SU-DHL-6 (cell line): ENCODE data around the gene CD151.

Experiments used
- H2AFZ ChIP-seq: fragments of 200-600 bp; sonication (generic); 2 replicates; pipeline ENCODE4 v1.6.1; 2014; ENCODE audit warnings: low read depth, mild to moderate bottlenecking, moderate library complexity, mixed read lengths, antibody characterized with exemption, low read length; ENCODE audit not compliant: severe bottlenecking
- H3F3A ChIP-seq: fragments of 200-600 bp; shearing (Covaris generic); 2 replicates; pipeline ENCODE4 v1.6.0; 2016; ENCODE audit warnings: antibody characterized with exemption, mild to moderate bottlenecking; ENCODE audit not compliant: insufficient read depth
- H3K27ac ChIP-seq: fragments of 200-600 bp; sonication (generic); 2 replicates; pipeline ENCODE4 v1.5.1; 2016; ENCODE audit warnings: low read depth, mild to moderate bottlenecking, low read length, moderate library complexity, mixed read lengths
- H3K27me3 ChIP-seq: fragments of 200-600 bp; sonication (generic), shearing (Covaris generic); 2 replicates; pipeline ENCODE4 v1.6.0; 2014; ENCODE audit warnings: mild to moderate bottlenecking, low read length
- H3K36me3 ChIP-seq: fragments of 200-600 bp; sonication (generic); 2 replicates; pipeline ENCODE4 v1.6.1; 2014; ENCODE audit warnings: mild to moderate bottlenecking, low read length, mixed read lengths
- H3K4me2 ChIP-seq: fragments of 300-600, 200-600 bp; shearing (Covaris generic), sonication (generic); 2 replicates; pipeline ENCODE4 v1.6.0; 2014; ENCODE audit warnings: low read length, low read depth, mild to moderate bottlenecking; ENCODE audit not compliant: poor library complexity, severe bottlenecking
- H3K4me3 ChIP-seq: fragments of 200-600 bp; sonication (generic); 2 replicates; pipeline ENCODE4 v1.5.1; 2014; ENCODE audit warnings: antibody characterized with exemption, low read length, mild to moderate bottlenecking, mixed read lengths; ENCODE audit not compliant: insufficient read depth, poor library complexity, severe bottlenecking
- H3K79me2 ChIP-seq: fragments of 200-600 bp; sonication (generic); 2 replicates; pipeline ENCODE4 v1.6.1; 2014; ENCODE audit warnings: mild to moderate bottlenecking, low read length, moderate library complexity; ENCODE audit not compliant: insufficient read depth
- H3K9ac ChIP-seq: fragments of 200-600 bp; sonication (generic); 2 replicates; pipeline ENCODE4 v1.7.0; 2014; ENCODE audit warnings: mild to moderate bottlenecking, low read length
- H3K9me2 ChIP-seq: fragments of 200-600 bp; sonication (generic); replicated peaks from 2 replicates; pipeline ENCODE4 v1.6.1; 2014; ENCODE audit warnings: low read length; ENCODE audit not compliant: insufficient read depth
- H3K9me3 ChIP-seq: fragments of 200-600 bp; sonication (generic); 2 replicates; pipeline ENCODE4 v1.6.1; 2014; ENCODE audit warnings: low read length, mixed read lengths; ENCODE audit not compliant: insufficient read depth
- H4K20me1 ChIP-seq: fragments of 200-600 bp; sonication (generic); 2 replicates; pipeline ENCODE4 v1.6.1; 2014; ENCODE audit warnings: low read depth, mild to moderate bottlenecking, antibody characterized with exemption, low read length, moderate library complexity, mixed read lengths
- EZH2phosphoT487 ChIP-seq: fragments of 200-600 bp; sonication (generic), shearing (Covaris generic); conservative IDR thresholded peaks from 2 replicates; pipeline ENCODE4 v1.6.1; 2018; ENCODE audit warnings: mild to moderate bottlenecking, antibody characterized with exemption, low read length, moderate library complexity, mixed read lengths
- TF ChIP-seq, protein P1 (sequence below): fragments of 200-600 bp; sonication (generic); IDR thresholded peaks from one replicate; pipeline ENCODE4 v1.5.1; 2017; ENCODE audit warnings: antibody characterized with exemption, mild to moderate bottlenecking, low read length, moderate library complexity; ENCODE audit not compliant: insufficient read depth, poor library complexity, severe bottlenecking

Gene CD151

GRCh38 chr11:787084-787675 lies 45.6 kb upstream of the CD151 start:
- H3K4me3 ChIP-seq = no peak overlapping the region
- H4K20me1 ChIP-seq = no peaks in the 10 kb centered on the region
- H3K9me3 ChIP-seq = no peaks in the 10 kb centered on the region
- no peak overlapping the region for H3K27ac ChIP-seq
- TF ChIP-seq, protein P1, sequence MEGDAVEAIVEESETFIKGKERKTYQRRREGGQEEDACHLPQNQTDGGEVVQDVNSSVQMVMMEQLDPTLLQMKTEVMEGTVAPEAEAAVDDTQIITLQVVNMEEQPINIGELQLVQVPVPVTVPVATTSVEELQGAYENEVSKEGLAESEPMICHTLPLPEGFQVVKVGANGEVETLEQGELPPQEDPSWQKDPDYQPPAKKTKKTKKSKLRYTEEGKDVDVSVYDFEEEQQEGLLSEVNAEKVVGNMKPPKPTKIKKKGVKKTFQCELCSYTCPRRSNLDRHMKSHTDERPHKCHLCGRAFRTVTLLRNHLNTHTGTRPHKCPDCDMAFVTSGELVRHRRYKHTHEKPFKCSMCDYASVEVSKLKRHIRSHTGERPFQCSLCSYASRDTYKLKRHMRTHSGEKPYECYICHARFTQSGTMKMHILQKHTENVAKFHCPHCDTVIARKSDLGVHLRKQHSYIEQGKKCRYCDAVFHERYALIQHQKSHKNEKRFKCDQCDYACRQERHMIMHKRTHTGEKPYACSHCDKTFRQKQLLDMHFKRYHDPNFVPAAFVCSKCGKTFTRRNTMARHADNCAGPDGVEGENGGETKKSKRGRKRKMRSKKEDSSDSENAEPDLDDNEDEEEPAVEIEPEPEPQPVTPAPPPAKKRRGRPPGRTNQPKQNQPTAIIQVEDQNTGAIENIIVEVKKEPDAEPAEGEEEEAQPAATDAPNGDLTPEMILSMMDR = no peak
- TF ChIP-seq EZH2phosphoT487 = no peak
- peaks cover 6% of the 10 kb centered on the region; the same call in 1 of the 2 replicates for H3F3A ChIP-seq
- H3K36me3 ChIP-seq = no peaks in the 10 kb centered on the region
- H3K27me3 ChIP-seq = no peaks in the 10 kb centered on the region
- H3K79me2 ChIP-seq = no peaks in the 10 kb centered on the region
- H3K9ac ChIP-seq = no peak overlapping the region
- H3K9me2 ChIP-seq = no peaks in the 10 kb centered on the region
- H2AFZ ChIP-seq = no peak overlapping the region
- no peak overlapping the region for H3K4me2 ChIP-seq

DNA sequence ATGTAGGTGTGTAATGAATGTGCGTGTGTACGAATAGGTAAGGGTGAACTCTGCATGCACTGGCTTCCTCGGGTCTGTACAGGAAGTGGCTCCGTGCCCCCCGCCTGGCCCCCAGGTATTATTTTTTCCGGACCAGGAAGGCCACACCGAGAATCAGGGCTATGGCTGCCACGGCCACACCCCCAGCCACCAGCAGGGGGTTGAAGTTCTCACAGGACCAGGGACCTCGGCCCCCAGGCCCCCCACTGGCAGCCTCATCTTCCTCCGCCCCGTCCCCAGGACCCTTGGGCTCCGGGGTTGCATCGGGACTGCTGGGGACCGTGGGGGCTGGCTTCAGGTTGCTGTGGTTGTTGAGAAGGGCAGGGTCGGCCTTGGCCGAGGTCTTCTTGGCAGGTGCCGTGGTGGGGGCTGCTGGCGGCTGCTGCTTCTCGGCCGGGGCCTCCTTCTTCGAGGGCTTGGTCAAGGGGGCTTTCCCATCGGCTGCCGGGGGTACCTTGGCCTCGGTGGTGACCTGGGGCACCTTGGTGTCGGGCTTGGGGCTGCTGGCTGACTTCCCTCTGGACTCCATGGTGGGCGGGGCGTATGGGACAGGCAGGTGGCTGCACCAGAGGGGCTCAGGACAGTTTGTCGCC lies 44.6 kb upstream of the CD151 start:
- Histone ChIP-seq H3K36me3 (no peaks in the 10 kb centered on the region), H3K27me3 (no peaks in the 10 kb centered on the region), H3K27ac (no peak overlapping the region), H2AFZ (no peak overlapping the region), H3K9ac (no peak overlapping the region), H3K4me3 (no peak overlapping the region), H4K20me1 (no peaks in the 10 kb centered on the region), H3K79me2 (no peaks in the 10 kb centered on the region), H3F3A (peaks cover 6% of the 10 kb centered on the region; the same call in 1 of the 2 replicates), H3K9me3 (no peaks in the 10 kb centered on the region), H3K9me2 (no peaks in the 10 kb centered on the region), H3K4me2 (no peak overlapping the region)
- TF ChIP-seq EZH2phosphoT487 = no peak
- TF ChIP-seq, protein P1 = peak; percentile 16

GRCh38 chr11:788953-789940 lies 43.5 kb upstream of the CD151 start:
- H3K27ac ChIP-seq = no peak overlapping the region
- peak overlapping the region; percentile 49 for H3K4me3 ChIP-seq
- no peaks in the 10 kb centered on the region for H3K9me2 ChIP-seq
- H3K4me2 ChIP-seq = peak overlapping the region; percentile 54
- TF ChIP-seq EZH2phosphoT487 = no peak
- TF ChIP-seq, protein P1 = no peak
- H3K79me2 ChIP-seq = no peaks in the 10 kb centered on the region
- H3K27me3 ChIP-seq = no peaks in the 10 kb centered on the region
- peaks cover 6% of the 10 kb centered on the region; the same call in 1 of the 2 replicates for H3F3A ChIP-seq
- peak overlapping the region; percentile 47 for H3K9ac ChIP-seq
- no peak overlapping the region for H2AFZ ChIP-seq
- H3K36me3 ChIP-seq = no peaks in the 10 kb centered on the region
- no peaks in the 10 kb centered on the region for H3K9me3 ChIP-seq
- no peaks in the 10 kb centered on the region for H4K20me1 ChIP-seq
